Colonic mucosa (tissue), 4 donors: ENCODE data around the gene LDLRAD2. TPM values are rescaled to one million over a fixed set of nuclear protein-coding genes. Genes with fewer than 3 reads are reported as not detected.
"Not testable (repeated sequence)": the region's sequence is repeated elsewhere in the genome, so short reads cannot be mapped to it uniquely, and the experiment has no call there.

Source experiments
- DNase-seq: peaks from one replicate; pipeline ENCODE4 v3.0.0-alpha.2; 2020
- H3K27ac ChIP-seq: fragments of 200-600 bp; one replicate; pipeline ENCODE4 v1.8.0; 2021
- H3K27me3 ChIP-seq: fragments of 200-600 bp; one replicate; pipeline ENCODE4 v1.8.0; 2021
- H3K36me3 ChIP-seq: fragments of 200-600 bp; one replicate; pipeline ENCODE4 v1.8.0; 2021
- H3K4me1 ChIP-seq: fragments of 200-600 bp; one replicate; pipeline ENCODE4 v1.8.0; 2021; ENCODE audit warnings: mild to moderate bottlenecking
- H3K4me3 ChIP-seq: fragments of 200-600 bp; one replicate; pipeline ENCODE4 v1.8.0; 2021
- H3K9ac ChIP-seq, 2 donors: one replicate each; pipeline ENCODE4 v1.7.0; 2013; ENCODE audit warnings: control low read depth in 2 of 2, low read depth in 2 of 2, low read length in 2 of 2
- H3K9me3 ChIP-seq: fragments of 200-600 bp; one replicate; pipeline ENCODE4 v1.8.0; 2021
- intact Hi-C: fragments of 100-400 bp; cut with DNase I; formaldehyde crosslinking; loops from one replicate; pipeline ENCODE4 v1.14.1; 2022
- total RNA-seq, 2 donors: library from RNA; stranded (reverse); fragmentation: NEBNext Ultra II Directional in 1 of 2; extraction: Animal tissue kit (Norgen Biotek cat#: 25700) in 1 of 2; gene quantifications; one replicate each; pipeline ENCODE4 v1.2.1, GENCODE V29; 2021
- TF ChIP-seq, protein P1 (sequence below): fragments of 200-600 bp; IDR thresholded peaks from one replicate; pipeline ENCODE4 v1.8.0; 2022; ENCODE audit warnings: antibody characterized with exemption, mild to moderate bottlenecking
- donor health status: healthy.
- donor health status: DM: no; HTN: no; CAD: no.
- donor health status: DM: no; HTN: no; CAD: no.

Gene LDLRAD2
- total RNA-seq, 2 donors from 2014 or later, result 0.08 to 0.25 TPM

DNA sequence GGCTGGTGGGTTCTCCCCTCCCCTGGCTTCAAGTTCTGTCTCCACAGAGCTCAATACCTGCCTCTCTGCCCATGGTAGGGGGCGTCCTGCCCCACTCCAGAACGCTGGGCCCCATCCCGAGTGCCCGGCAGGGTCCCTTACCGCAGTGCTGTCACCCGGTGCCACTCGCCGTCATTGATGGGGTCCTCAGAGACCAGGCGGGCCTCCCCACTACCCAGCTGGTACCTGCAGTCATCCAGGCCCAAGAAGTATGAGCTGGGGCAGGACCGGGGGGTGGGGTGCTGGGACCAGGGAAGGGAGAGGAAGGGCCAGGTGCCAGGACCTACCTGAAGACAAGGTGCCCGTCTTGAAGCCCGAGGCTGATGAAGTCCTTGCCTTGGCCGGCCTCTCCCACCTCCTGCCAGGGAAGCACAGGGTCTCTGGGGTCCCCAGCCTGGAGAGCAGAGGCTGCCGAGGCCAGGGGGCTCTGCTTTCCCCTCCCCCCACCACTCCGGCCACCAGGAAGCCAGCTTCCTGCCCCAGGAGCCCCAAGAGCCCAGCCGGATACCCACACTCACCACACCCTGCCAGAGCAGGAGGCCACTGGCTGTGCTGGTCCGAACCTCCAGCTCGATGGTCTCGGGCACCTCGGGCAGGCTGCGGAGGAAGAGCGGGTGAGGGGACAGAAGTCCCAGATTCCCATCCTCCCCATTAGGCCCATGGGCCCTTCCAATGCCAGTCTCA is 12.1 kb downstream of the LDLRAD2 start:
- Histone ChIP-seq H3K9ac (no peak overlapping the region), H3K9me3 (no peaks in the 10 kb centered on the region), H3K4me3 (no peak overlapping the region), H3K4me1 (no peaks in the 10 kb centered on the region), H3K27me3 (no peaks in the 10 kb centered on the region), H3K36me3 (peaks cover 4% of the 10 kb centered on the region), H3K27ac (no peak overlapping the region)
- intact Hi-C loops, result no loop called here
- DNase-seq, result no peak
- TF ChIP-seq, protein P1, sequence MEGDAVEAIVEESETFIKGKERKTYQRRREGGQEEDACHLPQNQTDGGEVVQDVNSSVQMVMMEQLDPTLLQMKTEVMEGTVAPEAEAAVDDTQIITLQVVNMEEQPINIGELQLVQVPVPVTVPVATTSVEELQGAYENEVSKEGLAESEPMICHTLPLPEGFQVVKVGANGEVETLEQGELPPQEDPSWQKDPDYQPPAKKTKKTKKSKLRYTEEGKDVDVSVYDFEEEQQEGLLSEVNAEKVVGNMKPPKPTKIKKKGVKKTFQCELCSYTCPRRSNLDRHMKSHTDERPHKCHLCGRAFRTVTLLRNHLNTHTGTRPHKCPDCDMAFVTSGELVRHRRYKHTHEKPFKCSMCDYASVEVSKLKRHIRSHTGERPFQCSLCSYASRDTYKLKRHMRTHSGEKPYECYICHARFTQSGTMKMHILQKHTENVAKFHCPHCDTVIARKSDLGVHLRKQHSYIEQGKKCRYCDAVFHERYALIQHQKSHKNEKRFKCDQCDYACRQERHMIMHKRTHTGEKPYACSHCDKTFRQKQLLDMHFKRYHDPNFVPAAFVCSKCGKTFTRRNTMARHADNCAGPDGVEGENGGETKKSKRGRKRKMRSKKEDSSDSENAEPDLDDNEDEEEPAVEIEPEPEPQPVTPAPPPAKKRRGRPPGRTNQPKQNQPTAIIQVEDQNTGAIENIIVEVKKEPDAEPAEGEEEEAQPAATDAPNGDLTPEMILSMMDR, result no peak

DNA sequence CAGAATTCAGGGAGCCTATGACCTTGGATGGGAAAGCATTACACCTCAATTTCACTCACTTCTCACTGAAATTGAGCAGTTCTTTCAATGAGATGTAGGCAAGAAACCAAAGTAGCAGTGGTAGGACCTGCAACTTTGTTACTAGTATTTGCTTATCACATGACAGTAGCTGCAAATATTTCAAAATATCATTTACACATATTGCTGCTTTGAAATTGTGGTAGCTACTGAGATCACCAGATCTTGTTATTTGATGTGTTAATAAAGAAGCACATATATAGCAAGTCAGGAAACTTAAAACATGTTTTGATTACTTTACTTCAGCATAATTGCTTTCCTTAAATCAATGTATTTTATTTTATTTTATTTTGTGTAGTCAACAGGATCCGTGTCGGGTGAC is 12.9 kb downstream of the LDLRAD2 start:
- Histone ChIP-seq H3K9ac (no peak overlapping the region), H3K9me3 (no peaks in the 10 kb centered on the region), H3K36me3 (peaks cover 8% of the 10 kb centered on the region), H3K27ac (no peak overlapping the region), H3K27me3 (no peaks in the 10 kb centered on the region), H3K4me1 (no peaks in the 10 kb centered on the region), H3K4me3 (no peak overlapping the region)
- intact Hi-C loops, result no loop called here
- TF ChIP-seq, protein P1, result no peak
- DNase-seq, result no peak

DNA sequence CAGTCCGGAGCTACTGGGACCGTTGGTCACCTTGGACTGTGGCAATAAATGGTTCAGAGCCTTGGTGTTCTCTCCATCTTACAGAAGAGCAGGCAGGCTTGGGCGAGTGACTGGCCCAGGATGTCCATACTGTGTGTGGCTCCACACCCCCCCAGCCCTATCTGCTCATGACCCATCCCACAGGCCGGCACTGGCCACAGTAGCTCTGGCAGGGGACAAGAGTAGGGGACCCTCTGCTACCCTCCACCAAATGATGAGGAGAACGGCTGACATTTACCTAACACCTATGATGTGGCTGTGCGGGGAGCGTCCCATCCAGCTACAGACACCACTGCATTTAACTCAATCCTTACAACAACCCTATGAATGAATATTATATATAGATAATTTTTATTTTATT is 13.3 kb downstream of the LDLRAD2 start:
- Histone ChIP-seq H3K4me3 (no peak overlapping the region), H3K27ac (no peak overlapping the region), H3K36me3 (peaks cover 8% of the 10 kb centered on the region), H3K4me1 (no peaks in the 10 kb centered on the region), H3K27me3 (no peaks in the 10 kb centered on the region), H3K9ac (no peak overlapping the region), H3K9me3 (no peaks in the 10 kb centered on the region)
- intact Hi-C loops, result no loop called here
- DNase-seq, result no peak
- TF ChIP-seq, protein P1, result no peak

DNA sequence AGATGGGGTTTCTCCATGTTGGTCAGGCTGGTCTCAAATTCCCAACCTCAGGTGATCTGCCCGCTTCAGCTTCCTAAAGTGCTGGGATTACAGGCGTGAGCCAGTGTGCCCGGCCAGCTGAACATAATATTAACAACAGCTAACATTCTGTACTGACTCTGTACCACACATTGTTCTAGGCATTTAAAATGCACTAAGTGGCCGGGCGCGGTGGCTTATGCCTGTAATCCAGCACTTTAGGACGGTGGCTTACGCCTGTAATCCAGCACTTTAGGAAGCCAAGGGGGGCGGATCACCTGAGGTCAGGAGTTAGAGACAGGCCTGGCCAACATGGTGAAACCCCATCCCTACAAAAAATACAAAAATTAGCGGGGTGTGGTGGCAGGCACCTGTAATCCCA is 14.6 kb downstream of the LDLRAD2 start:
- H3K9me3 ChIP-seq, H3K4me3 ChIP-seq, H3K4me1 ChIP-seq, H3K27ac ChIP-seq, H3K36me3 ChIP-seq, H3K27me3 ChIP-seq, intact Hi-C loops, H3K9ac ChIP-seq, DNase-seq: not testable (repeated sequence)

DNA sequence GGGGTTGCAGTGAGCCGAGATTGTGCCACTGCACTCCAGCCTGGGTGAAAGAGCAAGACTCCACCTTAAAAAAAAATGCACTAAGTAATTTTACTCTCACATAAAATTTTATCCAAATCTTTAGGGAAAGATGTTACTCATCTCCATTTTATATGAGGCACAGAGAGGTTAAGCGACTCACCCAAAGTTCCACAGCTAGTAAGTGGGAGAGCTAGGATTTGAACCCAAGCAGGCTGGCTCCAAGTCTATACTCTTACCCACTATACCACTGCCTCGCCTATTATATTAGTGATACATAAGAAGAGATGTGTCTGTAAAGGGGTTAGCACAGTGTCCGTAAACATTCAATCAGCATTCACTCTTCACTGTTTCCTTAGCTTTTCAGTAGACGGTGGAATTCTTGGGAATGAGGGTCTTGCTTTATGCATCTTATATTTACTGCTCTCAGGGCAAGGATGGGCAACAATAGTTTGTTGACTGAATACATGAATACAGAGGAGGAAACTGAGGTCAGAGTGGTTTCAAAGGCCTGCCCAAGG is 15.1 kb downstream of the LDLRAD2 start:
- DNase-seq, result no peak

DNA sequence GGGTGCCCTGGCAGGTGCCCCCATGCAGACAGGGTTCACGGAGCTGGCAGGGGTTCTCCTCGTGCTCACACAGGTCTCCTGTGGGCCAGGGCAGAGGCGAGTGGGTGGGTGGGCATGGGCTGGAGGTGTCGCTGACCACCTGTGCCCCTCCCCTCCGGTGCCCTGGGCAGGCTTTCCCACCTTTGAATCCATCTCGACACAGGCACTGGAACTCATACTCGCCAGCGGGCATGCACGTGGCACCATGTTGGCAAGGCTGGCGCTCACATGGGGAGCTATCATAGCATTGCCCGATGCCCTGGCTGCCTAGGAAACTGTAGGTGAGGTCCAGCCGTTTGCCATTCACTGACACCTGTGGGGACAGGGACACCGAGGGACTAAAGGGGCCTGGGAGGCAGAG is 16.0 kb downstream of the LDLRAD2 start:
- Histone ChIP-seq H3K36me3 (peaks cover 8% of the 10 kb centered on the region), H3K27me3 (no peaks in the 10 kb centered on the region), H3K9ac (no peak overlapping the region), H3K4me1 (no peaks in the 10 kb centered on the region), H3K4me3 (no peak overlapping the region), H3K27ac (no peak overlapping the region), H3K9me3 (no peaks in the 10 kb centered on the region)
- TF ChIP-seq, protein P1, result no peak
- DNase-seq, result no peak
- intact Hi-C loops, result no loop called here

More for the DNA sequence above, 15.1 kb downstream of the LDLRAD2 start:
- H3K9me3 ChIP-seq, result no peaks in the 10 kb centered on the region
- no peaks in the 10 kb centered on the region for H3K27me3 ChIP-seq
- TF ChIP-seq, protein P1, result no peak
- no peak overlapping the region for H3K27ac ChIP-seq
- H3K9ac ChIP-seq, result no peak overlapping the region
- intact Hi-C loops, result no loop called here
- H3K4me1 ChIP-seq, result no peaks in the 10 kb centered on the region
- H3K4me3 ChIP-seq, result no peak overlapping the region
- H3K36me3 ChIP-seq, result peaks cover 8% of the 10 kb centered on the region
